IPS DF 4.7 (cell line): ENCODE data around the gene ZNF771.
"Not testable (repeated sequence)": the region's sequence is repeated elsewhere in the genome, so short reads cannot be mapped to it uniquely, and the experiment has no call there.

ENCODE experiments used
- DNase-seq: peaks from one replicate; pipeline ENCODE4 v3.0.0-alpha.2; 2013; ENCODE audit warnings: low spot score; ENCODE audit errors: extremely low read depth

Gene ZNF771

GRCh38 chr16:30430428-30430970, 23.1 kb downstream of the ZNF771 start:
- DNase-seq = no peak

GRCh38 chr16:30434852-30435251, 27.4 kb downstream of the ZNF771 start:
- DNase-seq = no peak

DNA sequence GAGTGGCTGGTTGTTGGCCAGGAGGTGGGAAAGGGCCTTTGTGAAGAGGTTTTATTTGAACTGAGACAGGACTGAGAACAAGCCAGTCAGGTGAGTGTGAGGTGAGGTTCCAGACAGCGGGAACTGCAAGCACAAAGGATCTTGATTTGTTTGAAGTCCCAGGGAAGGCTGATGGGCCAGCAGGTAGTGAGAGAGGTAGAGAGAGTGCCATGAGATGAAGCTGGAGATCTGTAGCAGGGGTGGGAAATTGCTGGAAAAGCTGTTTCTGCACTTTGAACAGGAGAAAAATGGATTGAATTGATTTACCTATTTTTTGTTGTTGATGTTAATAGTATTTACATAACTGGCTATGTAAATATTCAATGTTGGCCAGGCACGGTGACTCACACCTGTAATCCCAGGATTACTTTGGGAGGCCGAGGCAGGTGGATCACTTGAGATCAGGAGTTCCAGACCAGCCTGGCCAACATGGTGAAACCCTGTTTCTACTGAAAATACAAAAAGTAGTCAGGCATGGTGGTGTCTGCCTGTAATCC, 30.2 kb downstream of the ZNF771 start:
- DNase-seq = no peak

GRCh38 chr16:30438835-30439234, 31.4 kb downstream of the ZNF771 start:
- DNase-seq = no peak

GRCh38 chr16:30439720-30440348, 32.4 kb downstream of the ZNF771 start:
- no peak for DNase-seq

- no peak for DNase-seq
Measured at GRCh38 chr16:30443631-30444030, 36.2 kb downstream of the ZNF771 start.

DNA sequence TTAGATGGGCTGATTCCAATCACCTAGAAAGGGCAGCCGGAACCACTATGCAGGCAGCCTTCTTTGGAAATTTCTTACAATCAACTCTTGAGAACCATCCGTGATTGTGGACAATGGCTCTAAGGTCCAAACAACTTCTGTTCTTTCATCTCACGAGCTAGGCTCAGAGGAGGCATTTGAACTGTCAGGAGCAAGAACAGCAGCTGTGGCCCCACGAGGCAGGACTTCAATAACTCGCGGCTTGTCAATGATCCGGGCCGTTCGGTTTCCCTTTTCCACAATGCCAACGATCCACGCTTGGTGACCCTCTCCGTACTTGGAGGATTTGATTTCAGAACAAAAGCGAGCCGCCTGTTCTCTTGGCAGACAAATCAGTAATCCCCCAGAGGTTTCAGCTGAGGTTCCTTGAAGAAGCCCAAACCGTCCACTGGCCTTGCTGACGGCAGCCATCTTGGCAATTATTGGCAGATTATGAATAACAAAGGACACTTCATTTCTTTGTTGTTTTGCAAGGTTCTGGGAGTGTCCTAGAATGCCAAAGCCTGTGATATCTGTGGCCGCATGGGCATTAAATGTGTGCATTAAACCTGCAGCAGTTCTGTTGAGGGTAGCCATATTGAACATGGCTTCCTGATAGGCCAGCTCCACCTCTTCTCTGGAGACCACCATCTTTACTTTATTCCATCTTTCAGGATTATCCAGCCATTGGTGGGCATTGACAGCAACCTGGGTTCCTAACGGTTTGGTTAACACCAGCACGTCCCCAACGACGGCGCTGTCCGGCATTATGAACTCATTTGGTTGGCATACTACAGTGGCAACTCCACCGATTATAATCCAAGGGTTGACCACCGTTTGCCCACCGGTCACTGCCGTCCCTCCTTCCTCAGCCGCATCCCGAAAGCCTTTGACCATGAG, 37.1 kb downstream of the ZNF771 start:
- no peak for DNase-seq

GRCh38 chr16:30445149-30445407, 37.7 kb downstream of the ZNF771 start:
- no peak for DNase-seq

- DNase-seq = peak; percentile 92
Measured at GRCh38 chr16:30445408-30446202, 38.2 kb downstream of the ZNF771 start, which contains the start of gene SEPHS2. Gene SEPHS2 (minus strand): TSS chr16:30445874. CDS start chr16:30445727, 147 bp downstream.

GRCh38 chr16:30446203-30446595, 38.8 kb downstream of the ZNF771 start:
- no peak for DNase-seq

DNA sequence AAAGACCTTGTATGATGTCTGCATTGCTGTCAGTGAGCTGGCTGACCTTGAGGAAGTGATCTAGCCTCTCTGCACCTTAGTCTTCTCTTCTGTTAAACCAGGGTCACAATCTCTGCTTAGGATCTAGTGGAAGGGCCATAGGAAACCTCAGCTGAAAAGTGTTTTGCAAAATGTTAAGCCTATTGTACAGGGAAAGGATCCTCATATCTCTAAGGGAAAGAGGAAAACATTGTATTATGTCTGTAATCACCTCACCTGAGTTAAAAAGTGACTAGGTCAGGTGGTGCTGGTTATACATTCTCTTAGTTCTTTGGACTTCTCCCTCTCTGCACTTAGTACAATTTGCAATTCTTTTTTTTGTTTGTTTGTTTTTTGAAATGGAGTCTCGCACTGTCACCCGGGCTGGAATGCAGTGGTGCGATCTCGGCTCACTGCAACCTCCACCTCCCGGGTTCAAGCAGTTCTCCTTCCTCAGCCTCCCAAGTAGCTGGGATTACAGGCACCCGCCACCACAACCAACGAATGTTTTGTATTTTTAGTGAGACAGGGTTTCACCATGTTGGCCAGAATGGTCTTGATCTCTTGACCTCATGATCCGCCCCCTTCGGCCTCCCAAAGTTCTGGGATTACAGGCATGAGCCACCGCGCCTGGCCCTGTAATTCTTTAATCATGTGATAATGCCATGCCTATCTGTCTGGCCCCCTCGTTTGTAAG, 40.3 kb downstream of the ZNF771 start:
- no peak for DNase-seq

DNA sequence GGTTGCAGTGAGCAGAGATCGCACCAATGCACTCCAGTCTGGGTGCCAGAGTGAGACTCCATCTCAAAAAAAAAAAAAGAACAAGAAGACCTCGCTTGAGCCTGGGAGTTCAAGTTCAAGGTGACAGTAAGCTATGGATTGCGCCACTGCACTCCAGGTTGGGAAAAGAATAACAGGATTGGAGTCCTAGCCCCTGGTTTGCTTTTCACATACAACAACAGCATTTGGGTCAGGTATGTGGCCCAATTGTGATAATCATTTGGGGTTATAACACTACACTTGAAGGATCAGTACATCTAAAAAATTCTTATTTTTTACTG, 41.7 kb downstream of the ZNF771 start:
- DNase-seq = no peak

DNA sequence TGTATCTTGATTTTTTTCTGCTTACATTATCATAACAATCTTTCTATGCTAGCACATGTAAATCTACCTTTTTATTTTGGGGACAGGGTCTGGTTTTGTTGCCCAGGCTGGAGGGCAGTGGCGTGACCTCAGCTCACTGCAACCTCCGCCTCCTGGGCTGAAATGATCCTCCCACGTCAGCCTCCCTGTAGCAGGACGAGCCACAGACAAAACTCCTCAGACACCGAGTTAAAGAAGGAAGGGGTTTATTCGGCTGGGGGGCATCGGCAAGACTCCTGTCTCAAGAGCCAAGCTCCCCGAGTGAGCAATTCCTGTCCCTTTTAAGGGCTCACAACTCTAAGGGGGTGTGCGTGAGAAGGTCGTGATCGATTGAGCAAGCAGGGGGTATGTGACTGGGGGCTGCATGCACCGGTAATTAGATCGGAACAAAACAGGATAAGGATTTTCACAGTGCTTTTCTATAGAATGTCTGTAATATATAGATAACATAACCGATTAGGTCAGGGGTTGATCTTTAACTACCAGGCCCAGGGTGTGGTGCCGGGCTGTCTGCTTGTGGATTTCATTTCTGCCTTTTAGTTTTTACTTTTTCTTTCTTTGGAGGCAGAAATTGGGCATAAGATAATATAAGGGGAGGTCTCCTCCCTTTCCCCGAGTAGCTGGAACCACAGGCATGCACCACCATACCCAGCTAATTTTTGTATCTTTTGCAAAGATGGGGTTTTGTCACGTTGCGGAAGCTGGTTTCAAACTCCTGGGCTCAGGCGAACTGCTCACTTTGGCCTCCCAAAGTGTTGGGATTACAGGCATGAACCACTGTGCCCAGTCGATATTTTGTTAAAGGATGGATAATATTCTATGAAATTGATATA, 45.5 kb downstream of the ZNF771 start:
- not testable (repeated sequence) for DNase-seq

DNA sequence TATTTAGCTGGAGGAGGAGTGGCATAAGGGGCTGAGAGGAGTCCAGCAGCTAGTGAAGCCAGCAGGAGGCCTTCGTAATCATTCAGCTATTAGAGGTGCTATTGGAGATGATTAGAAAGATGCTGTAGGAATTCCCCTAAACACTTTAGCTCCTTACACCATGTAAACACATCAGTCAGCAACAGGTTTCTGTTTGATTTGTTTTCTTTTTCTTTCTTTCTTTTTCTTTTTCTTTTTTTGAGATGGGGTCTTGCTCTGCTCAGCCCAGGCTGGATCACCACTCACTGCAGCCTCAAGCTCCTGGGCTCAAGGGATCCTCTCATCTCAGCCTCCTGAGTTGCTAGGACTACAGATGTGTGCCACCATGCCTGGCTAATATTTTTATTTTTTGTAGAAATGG, 48.9 kb downstream of the ZNF771 start:
- no peak for DNase-seq

- DNase-seq = no peak
Measured at GRCh38 chr16:30457256-30457655, 49.9 kb downstream of the ZNF771 start.

- no peak for DNase-seq
Measured at GRCh38 chr16:30457743-30458560, 50.5 kb downstream of the ZNF771 start.

DNA sequence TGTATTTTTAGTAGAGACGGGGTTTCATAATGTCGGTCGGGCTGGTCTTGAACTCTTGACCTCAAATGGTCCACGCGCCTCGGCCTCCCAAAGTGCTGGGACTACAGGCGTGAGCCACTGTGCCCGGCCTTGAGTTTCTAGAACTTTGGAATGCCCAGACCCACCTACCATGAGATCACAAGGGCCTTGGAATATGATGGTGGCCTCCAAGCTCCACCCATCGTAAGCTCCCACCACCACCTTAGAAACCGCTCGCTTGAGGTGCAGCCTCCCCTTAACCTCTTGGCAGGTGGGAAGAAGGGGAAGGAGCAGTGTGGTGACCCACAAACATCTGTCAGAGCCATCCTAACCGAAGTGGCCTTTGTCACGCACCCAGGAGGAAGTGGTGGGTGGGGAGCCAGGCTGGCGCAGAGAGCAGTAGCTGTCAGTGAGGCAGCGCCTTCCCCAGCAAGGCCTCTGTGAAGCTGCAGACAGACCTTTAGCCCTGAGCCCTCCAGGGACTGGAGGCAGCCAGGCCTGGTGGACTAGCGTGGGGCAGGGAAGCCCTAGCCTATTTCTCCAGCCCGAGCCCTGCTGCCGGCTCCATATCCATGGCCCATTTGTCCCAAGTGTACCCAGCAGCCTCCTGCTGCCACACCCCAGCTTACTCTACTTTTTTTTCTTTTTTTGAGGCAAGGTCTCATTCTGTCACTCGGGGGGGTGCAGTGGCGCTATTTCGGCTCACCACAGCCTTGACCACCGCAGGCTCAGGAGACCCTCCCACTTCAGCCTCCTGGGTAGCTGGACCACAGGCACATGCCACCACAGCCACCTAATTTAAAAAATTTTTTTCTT, 51.4 kb downstream of the ZNF771 start:
- no peak for DNase-seq

- no peak for DNase-seq
Measured at GRCh38 chr16:30459456-30459855, 52.0 kb downstream of the ZNF771 start.
